ENCODE results near the gene OR51V1. TPM values are rescaled to one million over a fixed set of nuclear protein-coding genes. Genes with fewer than 3 reads are reported as not detected.

OR51V1 gene
- total RNA-seq, 1 donor from 2014 or later = not detected

DNA sequence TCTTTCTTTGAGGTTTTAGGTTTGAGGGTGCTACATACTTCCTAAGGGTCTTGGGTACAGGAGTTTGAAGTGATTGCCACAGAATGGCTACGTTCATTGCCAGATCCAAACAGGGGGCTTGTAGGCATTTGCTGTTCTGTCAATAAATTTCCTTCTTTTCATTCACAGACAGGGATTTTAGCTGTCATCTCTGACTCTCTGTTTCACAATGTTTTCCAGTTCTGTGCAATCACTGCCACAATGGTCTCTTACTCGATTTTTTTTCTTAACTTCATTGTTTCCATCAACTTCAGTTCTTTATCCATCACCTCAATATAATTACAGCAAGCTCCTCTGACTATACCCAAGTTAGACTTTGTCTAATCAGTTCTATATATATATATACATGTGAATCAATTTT is 40.0 kb upstream of the OR51V1 start:
- Histone ChIP-seq H3K36me3 (no peaks in the 10 kb centered on the region), H3K27me3 (no peaks in the 10 kb centered on the region), H3K4me1 (no peaks in the 10 kb centered on the region), H3K9me3 (no peaks in the 10 kb centered on the region), H3K27ac (no peak overlapping the region), H3K4me3 (no peak overlapping the region)
- intact Hi-C loops (cut with DNase I) = no loop called here
- no peak for DNase-seq (ENCODE audit: extremely low spot score in 2 of 2)
- TF ChIP-seq POLR2AphosphoS5 (IDR thresholded peaks at IDR 0.05; ENCODE audit: insufficient read depth in 1 of 2, low read depth in 1 of 2) (no peak), POLR2A (IDR thresholded peaks at IDR 0.05) (no peak)
- TF ChIP-seq, protein P1, sequence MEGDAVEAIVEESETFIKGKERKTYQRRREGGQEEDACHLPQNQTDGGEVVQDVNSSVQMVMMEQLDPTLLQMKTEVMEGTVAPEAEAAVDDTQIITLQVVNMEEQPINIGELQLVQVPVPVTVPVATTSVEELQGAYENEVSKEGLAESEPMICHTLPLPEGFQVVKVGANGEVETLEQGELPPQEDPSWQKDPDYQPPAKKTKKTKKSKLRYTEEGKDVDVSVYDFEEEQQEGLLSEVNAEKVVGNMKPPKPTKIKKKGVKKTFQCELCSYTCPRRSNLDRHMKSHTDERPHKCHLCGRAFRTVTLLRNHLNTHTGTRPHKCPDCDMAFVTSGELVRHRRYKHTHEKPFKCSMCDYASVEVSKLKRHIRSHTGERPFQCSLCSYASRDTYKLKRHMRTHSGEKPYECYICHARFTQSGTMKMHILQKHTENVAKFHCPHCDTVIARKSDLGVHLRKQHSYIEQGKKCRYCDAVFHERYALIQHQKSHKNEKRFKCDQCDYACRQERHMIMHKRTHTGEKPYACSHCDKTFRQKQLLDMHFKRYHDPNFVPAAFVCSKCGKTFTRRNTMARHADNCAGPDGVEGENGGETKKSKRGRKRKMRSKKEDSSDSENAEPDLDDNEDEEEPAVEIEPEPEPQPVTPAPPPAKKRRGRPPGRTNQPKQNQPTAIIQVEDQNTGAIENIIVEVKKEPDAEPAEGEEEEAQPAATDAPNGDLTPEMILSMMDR (IDR thresholded peaks at IDR 0.05) = no peak

DNA sequence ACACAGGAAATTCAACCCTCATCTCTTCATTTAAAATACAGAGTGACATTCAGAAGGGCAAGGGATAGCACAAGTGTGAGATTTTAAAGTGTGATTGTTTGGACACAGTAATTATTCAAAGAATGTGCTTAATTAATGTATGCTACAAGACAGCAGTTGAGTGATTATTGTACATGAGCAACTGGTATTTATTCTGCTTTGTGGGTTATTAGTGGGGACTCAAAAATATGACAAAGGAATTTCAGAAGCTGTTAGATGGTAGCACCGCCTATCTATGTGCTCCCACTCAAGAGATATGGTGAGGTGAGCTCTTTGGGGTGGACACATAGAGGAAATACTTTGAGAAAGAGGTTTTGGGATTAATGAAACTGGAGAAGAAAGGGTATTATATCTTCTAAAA is 39.6 kb upstream of the OR51V1 start:
- H3K4me1 ChIP-seq = no peaks in the 10 kb centered on the region
- no peak overlapping the region for H3K4me3 ChIP-seq
- no peak overlapping the region for H3K27ac ChIP-seq
- intact Hi-C loops (cut with DNase I) = no loop called here
- DNase-seq (ENCODE audit: extremely low spot score in 2 of 2) = no peak
- H3K36me3 ChIP-seq = no peaks in the 10 kb centered on the region
- TF ChIP-seq POLR2AphosphoS5 (IDR thresholded peaks at IDR 0.05; ENCODE audit: insufficient read depth in 1 of 2, low read depth in 1 of 2) = no peak
- TF ChIP-seq, protein P1 (IDR thresholded peaks at IDR 0.05) = no peak
- no peak for TF ChIP-seq POLR2A (IDR thresholded peaks at IDR 0.05)
- H3K9me3 ChIP-seq = no peaks in the 10 kb centered on the region
- no peaks in the 10 kb centered on the region for H3K27me3 ChIP-seq

DNA sequence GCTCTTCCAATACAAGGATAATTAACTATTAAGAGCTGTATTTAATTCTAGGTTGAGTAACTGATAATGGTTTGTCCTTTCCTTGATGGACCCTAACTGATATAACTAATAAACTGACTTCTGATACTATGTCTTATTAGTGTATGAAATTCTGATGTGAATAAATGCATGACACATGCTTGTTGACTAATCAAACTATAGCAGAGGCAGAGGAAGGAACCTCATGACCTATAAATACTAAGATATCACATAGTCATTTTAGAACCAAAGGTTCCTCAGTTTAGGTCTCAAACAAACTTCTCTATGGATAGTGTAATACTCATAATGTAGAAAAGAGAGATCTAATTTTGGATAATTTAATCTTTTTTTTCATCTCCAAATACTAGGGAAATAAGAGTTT is 38.6 kb upstream of the OR51V1 start:
- no peaks in the 10 kb centered on the region for H3K9me3 ChIP-seq
- H3K27me3 ChIP-seq = no peaks in the 10 kb centered on the region
- no peak overlapping the region for H3K27ac ChIP-seq
- no peak overlapping the region for H3K4me3 ChIP-seq
- TF ChIP-seq, protein P1 (IDR thresholded peaks at IDR 0.05) = no peak
- no peak for TF ChIP-seq POLR2A (IDR thresholded peaks at IDR 0.05)
- no peak for TF ChIP-seq POLR2AphosphoS5 (IDR thresholded peaks at IDR 0.05; ENCODE audit: insufficient read depth in 1 of 2, low read depth in 1 of 2)
- intact Hi-C loops (cut with DNase I) = no loop called here
- no peaks in the 10 kb centered on the region for H3K4me1 ChIP-seq
- no peak for DNase-seq (ENCODE audit: extremely low spot score in 2 of 2)
- H3K36me3 ChIP-seq = no peaks in the 10 kb centered on the region

DNA sequence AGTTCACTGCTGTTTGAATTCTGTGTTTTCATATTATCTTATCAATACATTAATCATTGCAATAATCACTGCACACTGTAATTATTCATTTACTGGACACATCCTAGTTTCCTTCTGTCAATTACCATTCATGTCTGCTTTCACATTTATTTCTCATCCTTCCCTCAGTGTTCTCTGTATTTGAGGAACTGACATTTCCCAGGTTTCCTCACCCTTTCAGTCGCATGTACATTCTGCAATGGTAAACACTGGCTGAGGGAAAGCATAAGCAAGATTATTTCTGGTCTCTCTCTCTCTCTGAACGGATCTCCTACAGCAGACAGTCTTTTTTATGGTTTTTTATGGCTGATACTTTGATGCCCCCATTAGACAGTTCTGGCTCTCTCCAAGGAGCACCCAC is 38.0 kb upstream of the OR51V1 start:
- Histone ChIP-seq H3K36me3 (no peaks in the 10 kb centered on the region), H3K27ac (no peak overlapping the region), H3K27me3 (no peaks in the 10 kb centered on the region), H3K4me3 (no peak overlapping the region), H3K9me3 (no peaks in the 10 kb centered on the region), H3K4me1 (no peaks in the 10 kb centered on the region)
- no peak for DNase-seq (ENCODE audit: extremely low spot score in 2 of 2)
- intact Hi-C loops (cut with DNase I) = no loop called here
- TF ChIP-seq POLR2AphosphoS5 (IDR thresholded peaks at IDR 0.05; ENCODE audit: insufficient read depth in 1 of 2, low read depth in 1 of 2) (no peak), POLR2A (IDR thresholded peaks at IDR 0.05) (no peak)
- TF ChIP-seq, protein P1 (IDR thresholded peaks at IDR 0.05) = no peak

DNA sequence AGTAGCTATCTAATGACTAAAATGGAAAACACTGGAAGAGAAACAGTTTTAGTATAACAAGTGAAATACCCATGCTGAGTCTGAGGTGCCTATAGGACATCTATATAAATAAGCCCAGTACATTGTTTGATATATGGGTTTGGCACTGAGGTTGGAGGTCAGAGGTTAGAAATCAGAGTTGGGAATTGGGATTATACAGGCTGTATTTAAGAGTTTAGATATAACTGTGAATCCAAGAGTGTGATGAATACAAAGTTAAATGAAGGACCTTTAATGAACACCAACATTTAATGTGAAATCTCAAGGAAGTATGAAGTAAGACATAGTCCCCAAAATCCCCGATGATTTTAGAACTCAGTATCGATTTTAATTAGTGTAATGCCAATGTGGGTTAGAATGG is 36.9 kb upstream of the OR51V1 start:
- Histone ChIP-seq H3K9me3 (no peaks in the 10 kb centered on the region), H3K27ac (no peak overlapping the region), H3K36me3 (no peaks in the 10 kb centered on the region), H3K27me3 (no peaks in the 10 kb centered on the region), H3K4me1 (no peaks in the 10 kb centered on the region), H3K4me3 (no peak overlapping the region)
- no peak for DNase-seq (ENCODE audit: extremely low spot score in 2 of 2)
- intact Hi-C loops (cut with DNase I) = no loop called here
- TF ChIP-seq, protein P1 (IDR thresholded peaks at IDR 0.05) = no peak
- TF ChIP-seq POLR2AphosphoS5 (IDR thresholded peaks at IDR 0.05; ENCODE audit: insufficient read depth in 1 of 2, low read depth in 1 of 2) = no peak
- no peak for TF ChIP-seq POLR2A (IDR thresholded peaks at IDR 0.05)
